ENCODE results near the gene ZNF879. TPM values are rescaled to one million over a fixed set of nuclear protein-coding genes. Genes with fewer than 3 reads are reported as not detected.

The ZNF879 gene
- total and polyA plus RNA-seq, 2 of the 13 experiments (the other 11 are each of a cell fraction or from before 2014, with no cell fraction given), result 0.83 to 2.8 TPM

DNA sequence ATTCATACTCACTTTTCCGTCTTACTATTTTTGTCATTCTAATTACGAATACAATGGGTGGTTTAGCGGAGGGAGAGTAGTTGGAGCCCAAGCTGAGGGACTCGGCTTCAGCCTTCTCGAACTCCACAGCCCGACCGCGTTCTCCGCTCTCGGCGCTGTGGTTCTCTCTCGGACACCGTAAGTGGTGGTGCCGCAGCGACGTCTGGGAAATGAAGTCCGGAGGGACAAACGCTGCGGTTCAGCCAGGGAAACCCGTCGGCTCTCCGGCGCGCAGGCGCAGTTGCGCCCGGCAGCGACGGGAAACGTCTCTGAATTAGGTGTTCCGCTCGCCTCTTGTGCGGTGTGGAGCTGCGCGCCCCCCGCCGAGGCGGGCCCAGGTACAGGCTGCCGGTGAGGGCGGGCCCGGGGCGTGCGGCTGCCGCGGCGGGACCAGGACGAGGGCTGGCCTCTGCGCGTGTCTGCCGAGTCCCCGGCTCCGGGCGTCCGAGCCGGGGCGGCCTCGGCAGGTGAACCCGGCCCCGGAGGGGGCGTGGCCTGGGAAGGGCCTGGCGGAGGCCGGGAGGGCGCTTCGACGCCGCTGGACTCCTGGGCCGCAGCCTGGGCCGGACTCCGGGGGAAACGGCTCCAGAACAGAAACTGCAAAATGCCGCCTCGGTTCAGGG lies at the start of gene ZNF879 (continued):
- TF ChIP-seq ZFX (CRISPR knock-in tag; IDR thresholded peaks at IDR 0.05; ENCODE audit: low read depth) (peak; percentile 86), ZNF329 (CRISPR knock-in tag; IDR thresholded peaks at IDR 0.05; ENCODE audit: low read depth) (no peak), CENPBD1 (CRISPR knock-in tag; IDR thresholded peaks at IDR 0.05; ENCODE audit: borderline replicate concordance, low read depth) (no peak), IRF1 (CRISPR knock-in tag; IDR thresholded peaks at IDR 0.05; ENCODE audit: low read depth) (no peak), RAD21 (CRISPR knock-in tag; IDR thresholded peaks at IDR 0.05) (no peak), KLF11 (CRISPR knock-in tag; IDR thresholded peaks at IDR 0.05) (no peak), YEATS4 (CRISPR knock-in tag; IDR thresholded peaks at IDR 0.05; ENCODE audit: borderline replicate concordance) (peak; percentile 76), HNRNPK (IDR thresholded peaks at IDR 0.05; ENCODE audit: low read depth, low read length, poor library complexity, severe bottlenecking) (no peak), SNAPC5 (CRISPR knock-in tag; IDR thresholded peaks at IDR 0.05; ENCODE audit: borderline replicate concordance) (no peak), ZSCAN31 (CRISPR knock-in tag; IDR thresholded peaks at IDR 0.05; ENCODE audit: low read depth) (peak; percentile 4; the same call in 1 of the 2 replicates), MYC (CRISPR knock-in tag; IDR thresholded peaks at IDR 0.05; ENCODE audit: borderline replicate concordance) (peak; percentile 46; the same call in 1 of the 2 replicates), ELF3 (CRISPR knock-in tag; IDR thresholded peaks at IDR 0.05) (no peak), BCL3 (CRISPR knock-in tag; IDR thresholded peaks at IDR 0.05) (no peak; the same call in 1 of the 2 replicates), ZNF724P (CRISPR knock-in tag; IDR thresholded peaks at IDR 0.05; ENCODE audit: borderline replicate concordance) (no peak), ZNF577 (CRISPR knock-in tag; IDR thresholded peaks at IDR 0.05; ENCODE audit: borderline replicate concordance, low read depth) (no peak), PAWR (CRISPR knock-in tag; IDR thresholded peaks at IDR 0.05; ENCODE audit: borderline replicate concordance) (no peak), ZNF33B (CRISPR knock-in tag; IDR thresholded peaks at IDR 0.05) (no peak; the same call in 1 of the 2 replicates), U2AF2 (IDR thresholded peaks at IDR 0.05; ENCODE audit: low read depth, low read length) (no peak), NCOA1 (CRISPR knock-in tag; IDR thresholded peaks at IDR 0.05) (no peak)
- TF ChIP-seq, protein P1, sequence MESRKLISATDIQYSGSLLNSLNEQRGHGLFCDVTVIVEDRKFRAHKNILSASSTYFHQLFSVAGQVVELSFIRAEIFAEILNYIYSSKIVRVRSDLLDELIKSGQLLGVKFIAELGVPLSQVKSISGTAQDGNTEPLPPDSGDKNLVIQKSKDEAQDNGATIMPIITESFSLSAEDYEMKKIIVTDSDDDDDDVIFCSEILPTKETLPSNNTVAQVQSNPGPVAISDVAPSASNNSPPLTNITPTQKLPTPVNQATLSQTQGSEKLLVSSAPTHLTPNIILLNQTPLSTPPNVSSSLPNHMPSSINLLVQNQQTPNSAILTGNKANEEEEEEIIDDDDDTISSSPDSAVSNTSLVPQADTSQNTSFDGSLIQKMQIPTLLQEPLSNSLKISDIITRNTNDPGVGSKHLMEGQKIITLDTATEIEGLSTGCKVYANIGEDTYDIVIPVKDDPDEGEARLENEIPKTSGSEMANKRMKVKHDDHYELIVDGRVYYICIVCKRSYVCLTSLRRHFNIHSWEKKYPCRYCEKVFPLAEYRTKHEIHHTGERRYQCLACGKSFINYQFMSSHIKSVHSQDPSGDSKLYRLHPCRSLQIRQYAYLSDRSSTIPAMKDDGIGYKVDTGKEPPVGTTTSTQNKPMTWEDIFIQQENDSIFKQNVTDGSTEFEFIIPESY (CRISPR knock-in tag; IDR thresholded peaks at IDR 0.05), result no peak
- TF ChIP-seq, protein P2, sequence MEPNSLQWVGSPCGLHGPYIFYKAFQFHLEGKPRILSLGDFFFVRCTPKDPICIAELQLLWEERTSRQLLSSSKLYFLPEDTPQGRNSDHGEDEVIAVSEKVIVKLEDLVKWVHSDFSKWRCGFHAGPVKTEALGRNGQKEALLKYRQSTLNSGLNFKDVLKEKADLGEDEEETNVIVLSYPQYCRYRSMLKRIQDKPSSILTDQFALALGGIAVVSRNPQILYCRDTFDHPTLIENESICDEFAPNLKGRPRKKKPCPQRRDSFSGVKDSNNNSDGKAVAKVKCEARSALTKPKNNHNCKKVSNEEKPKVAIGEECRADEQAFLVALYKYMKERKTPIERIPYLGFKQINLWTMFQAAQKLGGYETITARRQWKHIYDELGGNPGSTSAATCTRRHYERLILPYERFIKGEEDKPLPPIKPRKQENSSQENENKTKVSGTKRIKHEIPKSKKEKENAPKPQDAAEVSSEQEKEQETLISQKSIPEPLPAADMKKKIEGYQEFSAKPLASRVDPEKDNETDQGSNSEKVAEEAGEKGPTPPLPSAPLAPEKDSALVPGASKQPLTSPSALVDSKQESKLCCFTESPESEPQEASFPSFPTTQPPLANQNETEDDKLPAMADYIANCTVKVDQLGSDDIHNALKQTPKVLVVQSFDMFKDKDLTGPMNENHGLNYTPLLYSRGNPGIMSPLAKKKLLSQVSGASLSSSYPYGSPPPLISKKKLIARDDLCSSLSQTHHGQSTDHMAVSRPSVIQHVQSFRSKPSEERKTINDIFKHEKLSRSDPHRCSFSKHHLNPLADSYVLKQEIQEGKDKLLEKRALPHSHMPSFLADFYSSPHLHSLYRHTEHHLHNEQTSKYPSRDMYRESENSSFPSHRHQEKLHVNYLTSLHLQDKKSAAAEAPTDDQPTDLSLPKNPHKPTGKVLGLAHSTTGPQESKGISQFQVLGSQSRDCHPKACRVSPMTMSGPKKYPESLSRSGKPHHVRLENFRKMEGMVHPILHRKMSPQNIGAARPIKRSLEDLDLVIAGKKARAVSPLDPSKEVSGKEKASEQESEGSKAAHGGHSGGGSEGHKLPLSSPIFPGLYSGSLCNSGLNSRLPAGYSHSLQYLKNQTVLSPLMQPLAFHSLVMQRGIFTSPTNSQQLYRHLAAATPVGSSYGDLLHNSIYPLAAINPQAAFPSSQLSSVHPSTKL (CRISPR knock-in tag; IDR thresholded peaks at IDR 0.05), result no peak
